Tibial artery (tissue), 4 donors: ENCODE results near the gene STARD9.
A peak's percentile ranks its signal among the peaks of the same experiment; 100 is the strongest.

Source experiments
- DNase-seq, 2 donors: peaks; one replicate each; pipeline ENCODE4 v3.0.0-alpha.2; 2019
- H3K27ac ChIP-seq, 2 donors: fragments of 200-600 bp; sonication (generic) in 1 of 2; 1 replicate in 1 of 2; 2 replicates in 1 of 2; pipeline ENCODE4 v1.5.1; 2018 to 2019; ENCODE audit warnings: mild to moderate bottlenecking in 1 of 2
- H3K27me3 ChIP-seq, 2 donors: fragments of 200-600 bp; sonication (generic) in 1 of 2; one replicate each; pipeline versions ENCODE4 v1.5.1 to v1.6.0; 2016 to 2019
- H3K36me3 ChIP-seq, 3 donors: fragments of 200-600 bp; sonication (generic) in 2 of 3; one replicate each; pipeline ENCODE4 v1.5.1; 2016 to 2019; ENCODE audit warnings: mild to moderate bottlenecking in 2 of 3
- H3K4me1 ChIP-seq, 4 donors: fragments of 200-600 bp; sonication (generic) in 2 of 4; 1 replicate in 3 of 4; 2 replicates in 1 of 4; pipeline ENCODE4 v1.5.1; 2016 to 2019
- H3K4me3 ChIP-seq, 2 donors: fragments of 200-600 bp; sonication (generic) in 1 of 2; 1 replicate in 1 of 2; 2 replicates in 1 of 2; pipeline ENCODE4 v1.5.1; 2018 to 2019; ENCODE audit warnings: mild to moderate bottlenecking in 2 of 2
- H3K9me3 ChIP-seq, 3 donors: fragments of 200-600 bp; sonication (generic) in 1 of 3; one replicate each; pipeline ENCODE4 v1.5.1; 2016 to 2019
- CTCF ChIP-seq, 2 experiments: fragments of 200-600 bp in 1 of 2; fragments of 450-650 bp in 1 of 2; IDR thresholded peaks; one replicate each; pipeline ENCODE4 v1.5.1; 2017 to 2019; ENCODE audit warnings: antibody characterized with exemption in 2 of 2, mild to moderate bottlenecking in 1 of 2, moderate library complexity in 1 of 2
- intact Hi-C: fragments of 100-400 bp; cut with DNase I; formaldehyde crosslinking; loops from one replicate; pipeline ENCODE4 v1.15.0; 2023; ENCODE audit warnings: low total_unique reads

Gene STARD9

DNA sequence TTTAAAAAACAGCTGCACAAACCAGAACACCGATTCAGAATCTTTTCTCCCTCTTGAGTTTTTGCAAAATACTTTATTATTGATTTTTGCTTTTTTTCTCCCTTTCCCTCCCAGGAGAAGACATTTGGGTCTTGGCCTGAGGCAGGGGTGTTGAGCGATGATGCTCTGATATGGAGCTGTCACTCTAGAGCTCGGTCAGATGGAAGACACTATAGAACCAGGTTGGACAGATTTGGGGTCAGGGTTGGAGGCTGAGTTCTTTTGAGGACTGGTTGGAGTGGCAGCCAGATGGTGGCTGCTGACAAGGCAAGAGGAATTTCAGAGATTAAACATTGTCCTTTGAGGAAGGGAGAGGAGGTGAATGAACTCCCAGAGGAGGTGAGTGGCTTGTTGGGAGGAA, 144.7 kb downstream of the STARD9 start:
- H3K4me3 ChIP-seq = no peak overlapping the region
- H3K4me1 ChIP-seq = peaks cover 0 to 3% (median 0%) of the 10 kb centered on the region in 4 donors
- intact Hi-C loops = no loop called here
- no peak for TF ChIP-seq CTCF (IDR thresholded peaks at IDR 0.05)
- no peaks in the 10 kb centered on the region for H3K27me3 ChIP-seq
- no peaks in the 10 kb centered on the region for H3K9me3 ChIP-seq
- H3K27ac ChIP-seq = no peak overlapping the region
- DNase-seq = no peak
- peaks cover 54 to 84% (median 69%) of the 10 kb centered on the region in 3 donors for H3K36me3 ChIP-seq

- Histone ChIP-seq H3K4me1 (peaks cover 0 to 3% (median 0%) of the 10 kb centered on the region in 4 donors), H3K36me3 (peaks cover 63 to 94% (median 79%) of the 10 kb centered on the region in 3 donors), H3K9me3 (no peaks in the 10 kb centered on the region), H3K4me3 (no peak overlapping the region), H3K27ac (peak overlapping the region in 1 of 2 donors; percentile 28), H3K27me3 (no peaks in the 10 kb centered on the region)
- intact Hi-C loops = no loop called here
- DNase-seq = peak in 1 of 2 donors; percentile 2
- no peak for TF ChIP-seq CTCF (IDR thresholded peaks at IDR 0.05)
These were observed 145.6 kb downstream of the STARD9 start for GRCh38 chr15:42721016-42721415.

- Histone ChIP-seq H3K27ac (peak overlapping the region in 1 of 2 donors; percentile 28), H3K9me3 (no peaks in the 10 kb centered on the region), H3K4me1 (peaks cover 0 to 3% (median 0%) of the 10 kb centered on the region in 4 donors), H3K27me3 (no peaks in the 10 kb centered on the region), H3K36me3 (peaks cover 70 to 98% (median 88%) of the 10 kb centered on the region in 3 donors), H3K4me3 (no peak overlapping the region)
- DNase-seq = peak in 1 of 2 donors; percentile 17
- TF ChIP-seq CTCF (IDR thresholded peaks at IDR 0.05) = no peak
- intact Hi-C loops = no loop called here
These were observed 146.5 kb downstream of the STARD9 start for GRCh38 chr15:42721916-42722315.

DNA sequence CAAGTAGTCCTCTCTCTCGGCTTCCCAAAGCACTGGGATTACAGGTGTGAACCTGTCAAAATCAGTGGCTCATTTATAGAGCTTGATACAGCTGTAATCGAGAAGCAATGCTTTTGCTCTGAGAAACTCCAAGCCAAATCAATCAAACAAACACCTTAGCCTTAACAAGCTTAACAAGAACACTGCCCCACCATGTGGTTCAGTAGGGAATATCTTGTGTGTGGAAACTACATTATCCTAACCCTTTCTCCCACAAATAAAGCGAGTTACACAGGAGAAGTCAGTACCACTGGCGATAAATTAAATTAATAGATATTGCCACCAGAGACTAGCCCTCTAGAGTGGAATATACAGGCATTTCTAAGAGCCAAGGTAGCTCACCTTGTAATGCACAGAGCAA, 147.7 kb downstream of the STARD9 start:
- DNase-seq = no peak
- TF ChIP-seq CTCF (IDR thresholded peaks at IDR 0.05) = no peak
- intact Hi-C loops = no loop called here
- Histone ChIP-seq H3K9me3 (no peaks in the 10 kb centered on the region), H3K36me3 (peaks cover 75 to 98% (median 93%) of the 10 kb centered on the region in 3 donors), H3K4me1 (peaks cover 0 to 3% (median 0%) of the 10 kb centered on the region in 4 donors), H3K4me3 (no peak overlapping the region), H3K27ac (no peak overlapping the region), H3K27me3 (no peaks in the 10 kb centered on the region)

GRCh38 chr15:42724276-42724675, 148.9 kb downstream of the STARD9 start:
- intact Hi-C loops = no loop called here
- TF ChIP-seq CTCF (IDR thresholded peaks at IDR 0.05) = no peak
- no peaks in the 10 kb centered on the region for H3K9me3 ChIP-seq
- no peak for DNase-seq
- peaks cover 77 to 98% (median 93%) of the 10 kb centered on the region in 3 donors for H3K36me3 ChIP-seq
- no peak overlapping the region for H3K4me3 ChIP-seq
- H3K4me1 ChIP-seq = peaks cover 0 to 3% (median 0%) of the 10 kb centered on the region in 4 donors
- H3K27ac ChIP-seq = no peak overlapping the region
- H3K27me3 ChIP-seq = no peaks in the 10 kb centered on the region
